HG02840 (cell line): Measurements from ENCODE around the gene NBAS.
"Not testable (repeated sequence)": the region's sequence is repeated elsewhere in the genome, so short reads cannot be mapped to it uniquely, and the experiment has no call there.

Experiments
- ATAC-seq: cut with Tn5 transposase; IDR thresholded peaks from one replicate; pipeline ENCODE4 v1.9.1; 2021; ENCODE audit warnings: mild to moderate bottlenecking, moderate library complexity, moderate number of reproducible peaks; ENCODE audit not compliant: unreplicated experiment, low FRiP score

NBAS gene

GRCh38 chr2:15561574-15562344 is 625 bp upstream of the NBAS start:
- peak; percentile 34 for ATAC-seq

GRCh38 chr2:15560140-15560987 is 770 bp downstream of the NBAS start:
- peak; percentile 34 for ATAC-seq

GRCh38 chr2:15559379-15560139 is 1.6 kb downstream of the NBAS start:
- no peak for ATAC-seq

GRCh38 chr2:15557887-15558311 is 3.2 kb downstream of the NBAS start:
- no peak for ATAC-seq

GRCh38 chr2:15556311-15556930 is 4.7 kb downstream of the NBAS start:
- no peak for ATAC-seq

- ATAC-seq = no peak
These were observed 5.4 kb downstream of the NBAS start for GRCh38 chr2:15555760-15556193.

GRCh38 chr2:15554525-15555218 is 6.5 kb downstream of the NBAS start:
- no peak for ATAC-seq

- ATAC-seq = no peak
These were observed 7.2 kb downstream of the NBAS start for GRCh38 chr2:15553951-15554350.

- ATAC-seq = no peak
These were observed 7.6 kb downstream of the NBAS start for GRCh38 chr2:15553519-15553918.

- no peak for ATAC-seq
These were observed 12.2 kb downstream of the NBAS start for GRCh38 chr2:15548974-15549373.

GRCh38 chr2:15547115-15547876 is 13.8 kb downstream of the NBAS start:
- no peak for ATAC-seq

GRCh38 chr2:15546297-15547098 is 14.6 kb downstream of the NBAS start:
- no peak for ATAC-seq

GRCh38 chr2:15544227-15544626 is 16.9 kb downstream of the NBAS start:
- ATAC-seq = no peak

- ATAC-seq = no peak
These were observed 17.6 kb downstream of the NBAS start for GRCh38 chr2:15543541-15543940.

GRCh38 chr2:15543053-15543452 is 18.1 kb downstream of the NBAS start:
- ATAC-seq = no peak

GRCh38 chr2:15542269-15542668 is 18.9 kb downstream of the NBAS start:
- not testable (repeated sequence) for ATAC-seq

GRCh38 chr2:15540523-15540922 is 20.6 kb downstream of the NBAS start:
- ATAC-seq = peak; percentile 29

GRCh38 chr2:15539999-15540398 is 21.1 kb downstream of the NBAS start:
- peak; percentile 55 for ATAC-seq
